BE2C (cell line): ENCODE data around the gene COL9A3. TPM values are rescaled to one million over a fixed set of nuclear protein-coding genes. Genes with fewer than 3 reads are reported as not detected.

Source experiments
- DNase-seq: peaks from one replicate; pipeline ENCODE4 v3.0.0-alpha.2; 2020
- H3K27me3 ChIP-seq: fragments of 250-450 bp; sonication (Bioruptor Pico); 2 replicates; pipeline ENCODE4 v1.5.1; 2020; ENCODE audit warnings: mild to moderate bottlenecking
- H3K36me3 ChIP-seq: fragments of 250-450 bp; sonication (Bioruptor Pico); 2 replicates; pipeline ENCODE4 v1.5.1; 2020; ENCODE audit warnings: mild to moderate bottlenecking
- H3K4me1 ChIP-seq: fragments of 250-450 bp; sonication (Bioruptor Pico); 2 replicates; pipeline ENCODE4 v1.5.1; 2020
- H3K4me3 ChIP-seq: 2 replicates; pipeline ENCODE4 v1.5.1; 2011; ENCODE audit warnings: low read depth, low read length
- H3K9me3 ChIP-seq: fragments of 250-450 bp; sonication (Bioruptor Pico); 2 replicates; pipeline ENCODE4 v1.5.1; 2020
- CTCF ChIP-seq: IDR thresholded peaks from 2 replicates; pipeline ENCODE4 v1.5.1; 2012; ENCODE audit warnings: mild to moderate bottlenecking, low read depth, low read length
- polyA plus RNA-seq: library from polyadenylated mRNA; unstranded; fragments of >200 nt; gene quantifications from one replicate; pipeline ENCODE4 v1.2.1, GENCODE V29; 2012; ENCODE audit warnings: low read depth, missing spikeins; ENCODE audit not compliant: insufficient read length, insufficient read depth

Gene COL9A3
- polyA plus RNA-seq = 5.9 TPM

GRCh38 chr20:62816884-62817873 is at the start of gene COL9A3:
Gene COL9A3 (plus strand): TSS chr20:62817050. CDS start chr20:62817065, 15 bp downstream.
- Histone ChIP-seq H3K36me3 (peaks cover 7% of the 10 kb centered on the region), H3K4me1 (peaks cover 28% of the 10 kb centered on the region), H3K9me3 (no peaks in the 10 kb centered on the region), H3K27me3 (peaks cover 12% of the 10 kb centered on the region), H3K4me3 (peak within 1 kb of the TSS; percentile 35; the same call in 1 of the 2 replicates)
- DNase-seq = no peak
- no peak for TF ChIP-seq CTCF

GRCh38 chr20:62768234-62768546 is 48.7 kb upstream of the COL9A3 start:
- H3K4me3 ChIP-seq = no peak overlapping the region
- no peaks in the 10 kb centered on the region for H3K36me3 ChIP-seq
- peaks cover 4% of the 10 kb centered on the region for H3K4me1 ChIP-seq
- TF ChIP-seq CTCF = no peak
- DNase-seq = no peak
- H3K27me3 ChIP-seq = no peaks in the 10 kb centered on the region
- H3K9me3 ChIP-seq = no peaks in the 10 kb centered on the region

GRCh38 chr20:62768551-62769287 is 48.1 kb upstream of the COL9A3 start:
- TF ChIP-seq CTCF = no peak
- Histone ChIP-seq H3K4me1 (peaks cover 4% of the 10 kb centered on the region), H3K9me3 (no peaks in the 10 kb centered on the region), H3K4me3 (no peak overlapping the region), H3K36me3 (no peaks in the 10 kb centered on the region), H3K27me3 (no peaks in the 10 kb centered on the region)
- no peak for DNase-seq

GRCh38 chr20:62769346-62770071 is 47.3 kb upstream of the COL9A3 start:
- TF ChIP-seq CTCF = no peak
- H3K36me3 ChIP-seq = no peaks in the 10 kb centered on the region
- H3K9me3 ChIP-seq = no peaks in the 10 kb centered on the region
- H3K27me3 ChIP-seq = no peaks in the 10 kb centered on the region
- peaks cover 4% of the 10 kb centered on the region for H3K4me1 ChIP-seq
- no peak overlapping the region for H3K4me3 ChIP-seq
- no peak for DNase-seq

- no peak for TF ChIP-seq CTCF
- peaks cover 4% of the 10 kb centered on the region for H3K4me1 ChIP-seq
Measured at GRCh38 chr20:62770111-62770910, 46.5 kb upstream of the COL9A3 start.

More at GRCh38 chr20:62770111-62770910, 46.5 kb upstream of the COL9A3 start:
- Histone ChIP-seq H3K27me3 (no peaks in the 10 kb centered on the region), H3K9me3 (no peaks in the 10 kb centered on the region), H3K4me3 (no peak overlapping the region), H3K36me3 (no peaks in the 10 kb centered on the region)
- no peak for DNase-seq
